Transverse colon (tissue), 4 donors: ENCODE results near the gene BUD23. TPM values are rescaled to one million over a fixed set of nuclear protein-coding genes. Genes with fewer than 3 reads are reported as not detected.
"Not testable (repeated sequence)": the region's sequence is repeated elsewhere in the genome, so short reads cannot be mapped to it uniquely, and the experiment has no call there.

ENCODE experiments used
- DNase-seq: peaks from one replicate; pipeline ENCODE4 v3.0.0-alpha.2; 2019
- H3K27ac ChIP-seq, 4 donors: fragments of 200-600 bp; sonication (generic); 2 replicates each; pipeline ENCODE4 v1.5.1; 2016 to 2018; ENCODE audit warnings: inconsistent platforms in 4 of 4
- H3K27me3 ChIP-seq: fragments of 200-600 bp; sonication (generic); 2 replicates; pipeline ENCODE4 v1.5.1; 2017; ENCODE audit warnings: inconsistent platforms
- H3K36me3 ChIP-seq, 4 donors: fragments of 200-600 bp; sonication (generic); 2 replicates each; pipeline ENCODE4 v1.5.1; 2017 to 2019; ENCODE audit warnings: inconsistent platforms in 4 of 4
- H3K4me1 ChIP-seq, 4 donors: fragments of 200-600 bp; sonication (generic); 2 replicates each; pipeline ENCODE4 v1.5.1; 2017 to 2020; ENCODE audit warnings: inconsistent platforms in 4 of 4
- H3K4me3 ChIP-seq, 4 donors: fragments of 200-600 bp; sonication (generic); 1 replicate in 1 of 4; 2 replicates in 3 of 4; pipeline versions ENCODE4 v1.5.1 to v1.6.1; 2017 to 2019; ENCODE audit warnings: inconsistent platforms in 4 of 4
- H3K9me3 ChIP-seq, 2 donors: fragments of 200-600 bp; sonication (generic); 2 replicates each; pipeline ENCODE4 v1.5.1; 2017 to 2019; ENCODE audit warnings: inconsistent platforms in 2 of 2
- CTCF ChIP-seq, 5 experiments: fragments of 200-600 bp in 3 of 5; fragments of 450-650 bp in 2 of 5; sonication (generic) in 3 of 5; IDR thresholded peaks; 1 replicate in 2 of 5; 2 replicates in 3 of 5; pipeline ENCODE4 v1.5.1; 2016 to 2017; ENCODE audit warnings: antibody characterized with exemption in 5 of 5, inconsistent platforms in 3 of 5, mild to moderate bottlenecking in 2 of 5, moderate library complexity in 1 of 5
- EP300 ChIP-seq: sonication (generic); formaldehyde crosslinking; IDR thresholded peaks from one replicate; pipeline ENCODE4 v1.6.1; 2017; ENCODE audit warnings: antibody characterized with exemption, low read depth
- POLR2A ChIP-seq: fragments of 450-650 bp; IDR thresholded peaks from one replicate; pipeline ENCODE4 v1.6.1; 2016; ENCODE audit warnings: antibody characterized with exemption, mild to moderate bottlenecking, moderate library complexity
- POLR2AphosphoS5 ChIP-seq, 3 donors: sonication (generic); formaldehyde crosslinking; IDR thresholded peaks; one replicate each; pipeline ENCODE4 v1.6.1; 2016; ENCODE audit warnings: antibody characterized with exemption in 3 of 3
- WGBS, 2 donors: methylation state at CpG; one replicate each; pipeline ENCODE4 v1.1.5; 2018; ENCODE audit warnings: low coverage in 1 of 2; 5-methylcytosine and 5-hydroxymethylcytosine counted together
- in situ Hi-C, 4 donors: fragments of 200-750 bp; cut with MboI; loops; one replicate each; pipeline versions ENCODE4 v1.15.0 to v1.15.1; 2017; ENCODE audit warnings: low sequenced_read_pairs in 3 of 4, low pct_ligation_motif_present in 1 of 4, low pct_unique_long_range_greater_than_20kb in 1 of 4
- intact Hi-C: fragments of 100-400 bp; cut with DNase I; formaldehyde crosslinking; loops from one replicate; pipeline ENCODE4 v1.15.1; 2023; ENCODE audit warnings: low total_unique reads
- total RNA-seq, 4 donors: library from RNA; depleted of rRNA; stranded (reverse); fragments of >200 nt; gene quantifications; one replicate each; pipeline ENCODE4 v1.1.0, GENCODE V29; 2016

BUD23 gene
- total RNA-seq, 4 donors from 2014 or later = 12.0 to 55.9 (median 30.3) TPM

DNA sequence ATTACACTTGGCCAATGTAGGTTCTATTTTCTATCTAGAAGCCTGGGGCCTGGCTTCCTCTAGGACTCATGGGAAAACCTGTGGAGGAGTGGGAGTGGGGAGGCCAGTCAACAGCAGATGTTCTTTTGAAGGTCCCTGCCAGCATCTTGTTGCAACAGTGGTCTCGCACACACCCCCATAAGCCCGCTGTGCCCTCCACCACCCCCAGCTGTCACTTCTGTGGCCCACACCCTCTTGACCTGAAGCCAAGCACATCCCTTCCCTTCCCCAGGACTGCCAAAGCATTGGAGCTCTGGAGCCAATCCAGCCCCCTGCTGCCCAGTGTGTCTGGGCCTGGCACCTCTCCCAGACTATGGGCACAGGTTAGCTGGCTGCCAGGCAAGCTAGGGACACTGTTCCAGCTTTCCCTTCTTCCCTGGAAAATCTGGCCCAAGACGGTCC is 38.0 kb downstream of the BUD23 start:
- H3K36me3 ChIP-seq = no peaks in the 10 kb centered on the region
- in situ Hi-C loops = loop anchor here in 2 of 4 donors (5.0 to 10.0 kb wide), 3 partner anchors 57 to 117 kb away; partner anchors contain the start of gene VPS37D (in 1 of the 2)
- no peak overlapping the region for H3K4me3 ChIP-seq
- H3K27ac ChIP-seq = peak overlapping the region in 1 of 4 donors; percentile 17
- peaks cover 11 to 48% (median 36%) of the 10 kb centered on the region in 4 donors for H3K4me1 ChIP-seq
- peak; percentile 53 for DNase-seq
- H3K27me3 ChIP-seq = peaks cover 9% of the 10 kb centered on the region
- H3K9me3 ChIP-seq = no peaks in the 10 kb centered on the region
- TF ChIP-seq CTCF (IDR thresholded peaks at IDR 0.05) (no peak), POLR2A (no peak), POLR2AphosphoS5 (IDR thresholded peaks at IDR 0.05) (no peak), EP300 (no peak)
- intact Hi-C loops = no loop called here
- WGBS, 2 donors = 26% methylated on average over 3 of the region's 3 CpGs; no CpG with 5 or more reads in 1 of the 2 donors

- DNase-seq, H3K36me3 ChIP-seq, H3K4me3 ChIP-seq, H3K9me3 ChIP-seq, H3K27ac ChIP-seq, intact Hi-C loops: not testable (repeated sequence)
- WGBS, 2 donors = 35 to 45% methylated on average over 2 to 4 of the region's 4 CpGs
- H3K27me3 ChIP-seq = peaks cover 17% of the 10 kb centered on the region
- in situ Hi-C loops = loop anchor here in 2 of 4 donors (5.0 to 10.0 kb wide), 3 partner anchors 57 to 117 kb away; partner anchors contain the start of gene VPS37D (in 1 of the 2)
- H3K4me1 ChIP-seq = peaks cover 7 to 40% (median 28%) of the 10 kb centered on the region in 4 donors
Measured at GRCh38 chr7:73722182-73722581, 38.8 kb downstream of the BUD23 start.

GRCh38 chr7:73722785-73723184 is 39.4 kb downstream of the BUD23 start:
- H3K4me3 ChIP-seq = no peak overlapping the region
- H3K27ac ChIP-seq = no peak overlapping the region
- DNase-seq = no peak
- peaks cover 18% of the 10 kb centered on the region for H3K27me3 ChIP-seq
- H3K9me3 ChIP-seq = no peaks in the 10 kb centered on the region
- TF ChIP-seq POLR2AphosphoS5 (IDR thresholded peaks at IDR 0.05) = no peak
- TF ChIP-seq POLR2A = no peak
- H3K4me1 ChIP-seq = peaks cover 1 to 34% (median 23%) of the 10 kb centered on the region in 4 donors
- WGBS, 2 donors = 75 to 82% methylated on average over 4 to 6 of the region's 6 CpGs
- intact Hi-C loops (no loop called here), in situ Hi-C loops (loop anchor here in 2 of 4 donors (5.0 to 10.0 kb wide), 3 partner anchors 58 to 118 kb away; partner anchors contain the start of gene VPS37D (in 1 of the 2))
- H3K36me3 ChIP-seq = no peaks in the 10 kb centered on the region

GRCh38 chr7:73723813-73724212 is 40.4 kb downstream of the BUD23 start:
- in situ Hi-C loops (loop anchor here in 2 of 4 donors (5.0 to 10.0 kb wide), 3 partner anchors 59 to 119 kb away; partner anchors contain the start of gene VPS37D (in 1 of the 2)), intact Hi-C loops (loop anchor here (2.0 kb wide), 1 partner anchor 117 kb away; no protein-coding TSS in a partner anchor)

DNA sequence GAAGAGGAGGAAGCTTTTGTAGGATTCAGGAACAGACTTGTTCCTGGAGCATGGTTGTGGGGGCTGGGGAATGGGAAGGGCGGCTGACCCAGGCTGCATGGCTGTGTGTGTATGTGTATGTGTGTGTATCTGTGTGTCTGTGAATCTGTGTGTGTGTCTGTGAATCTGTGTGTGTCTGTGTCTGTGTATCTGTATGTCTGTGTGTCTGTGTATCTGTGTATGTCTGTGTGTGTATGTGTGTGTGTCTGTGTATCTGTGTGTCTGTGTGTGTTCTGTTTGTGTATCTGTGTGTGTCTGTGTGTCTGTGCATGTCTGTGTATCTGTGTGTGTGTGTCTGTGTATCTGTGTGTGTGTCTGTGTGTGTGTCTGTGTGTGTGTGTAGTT is 42.7 kb downstream of the BUD23 start:
- Histone ChIP-seq H3K27me3 (peaks cover 9% of the 10 kb centered on the region), H3K4me1 (peaks cover 0 to 11% (median 2%) of the 10 kb centered on the region in 4 donors), H3K9me3 (no peaks in the 10 kb centered on the region), H3K27ac (no peak overlapping the region), H3K36me3 (no peaks in the 10 kb centered on the region), H3K4me3 (no peak overlapping the region)
- no peak for DNase-seq
- 59% methylated on average over 1 of the region's 1 CpG; no CpG with 5 or more reads in 1 of the 2 donors for WGBS, 2 donors
- intact Hi-C loops (no loop called here), in situ Hi-C loops (loop anchor here in 1 of 4 donors (10.0 kb wide), 2 partner anchors 61 to 121 kb away; partner anchors contain the start of gene VPS37D)
- TF ChIP-seq POLR2AphosphoS5 (IDR thresholded peaks at IDR 0.05) (no peak), EP300 (no peak), CTCF (IDR thresholded peaks at IDR 0.05) (peak in 1 of 5 experiments; percentile 48)

More at GRCh38 chr7:73723813-73724212, 40.4 kb downstream of the BUD23 start:
- no peak for TF ChIP-seq EP300
- Histone ChIP-seq H3K4me3 (no peak overlapping the region), H3K4me1 (peaks cover 0 to 24% (median 12%) of the 10 kb centered on the region in 4 donors), H3K27ac (no peak overlapping the region), H3K36me3 (no peaks in the 10 kb centered on the region), H3K27me3 (peaks cover 11% of the 10 kb centered on the region), H3K9me3 (no peaks in the 10 kb centered on the region)
- WGBS, 2 donors = 77 to 95% methylated on average over 3 of the region's 3 CpGs
- no peak for DNase-seq
